OCI-LY7 (cell line): Measurements from ENCODE around the gene SYNRG. TPM values are rescaled to one million over a fixed set of nuclear protein-coding genes. Genes with fewer than 3 reads are reported as not detected.

Source experiments
- BruUV-seq: library from RNA; stranded (reverse); fragments of 400-500 nt; replicated peaks from 2 replicates; lab custom pipeline; 2021; lab: Mats Ljungman, UMichigan
- CTCF ChIA-PET: fragments of 300-600 bp; sonication (Branson Sonifier 250); formaldehyde crosslinking; loops from one replicate; lab custom pipeline; 2022; ENCODE audit warnings: antibody characterized with exemption; ENCODE audit not compliant: unreplicated experiment; lab: Charles Lee
- POLR2A ChIA-PET: fragments of 300-600 bp; sonication (Branson Sonifier 250); formaldehyde crosslinking; loops from one replicate; lab custom pipeline; 2022; ENCODE audit warnings: antibody characterized with exemption; lab: Charles Lee
- DNase-seq: peaks from one replicate; pipeline ENCODE4 v3.0.0-alpha.2; 2015; ENCODE audit warnings: low spot score
- H2AFZ ChIP-seq: fragments of 200-600 bp; sonication (generic), shearing (Covaris generic); 2 replicates; pipeline ENCODE4 v1.6.1; 2014; ENCODE audit warnings: mild to moderate bottlenecking, antibody characterized with exemption, low read length, moderate library complexity
- H3K27ac ChIP-seq: fragments of 200-600 bp; sonication (generic); 2 replicates; pipeline ENCODE4 v1.5.1; 2014; ENCODE audit warnings: mixed run types, low read depth, mild to moderate bottlenecking, moderate library complexity, low read length, inconsistent platforms; ENCODE audit not compliant: poor library complexity, severe bottlenecking
- H3K36me3 ChIP-seq: fragments of 200-600 bp; sonication (generic); 2 replicates; pipeline ENCODE4 v1.6.1; 2014; ENCODE audit warnings: mild to moderate bottlenecking, antibody characterized with exemption, low read length, moderate library complexity, mixed read lengths; ENCODE audit not compliant: insufficient read depth
- H3K4me1 ChIP-seq: fragments of 200-600 bp; sonication (generic); 2 replicates; pipeline ENCODE4 v1.5.1; 2014; ENCODE audit warnings: mild to moderate bottlenecking, low read length; ENCODE audit not compliant: insufficient read depth, poor library complexity, severe bottlenecking
- H3K4me2 ChIP-seq: fragments of 200-600 bp; sonication (generic); 2 replicates; pipeline ENCODE4 v1.6.1; 2014; ENCODE audit warnings: mild to moderate bottlenecking, low read length
- H3K4me3 ChIP-seq: fragments of 200-600 bp; sonication (generic); 2 replicates; pipeline ENCODE4 v1.5.1; 2014; ENCODE audit warnings: mild to moderate bottlenecking, low read depth, low read length; ENCODE audit not compliant: poor library complexity, severe bottlenecking
- H3K79me2 ChIP-seq: fragments of 200-600 bp; sonication (generic); 2 replicates; pipeline ENCODE4 v1.6.1; 2016; ENCODE audit warnings: low read depth, mild to moderate bottlenecking, low read length, moderate library complexity, mixed read lengths; ENCODE audit not compliant: insufficient read depth
- H3K9me2 ChIP-seq: fragments of 200-600 bp; sonication (generic); 2 replicates; pipeline ENCODE4 v1.6.1; 2016; ENCODE audit warnings: mild to moderate bottlenecking, low read length, mixed read lengths; ENCODE audit not compliant: insufficient read depth
- H3K9me3 ChIP-seq: fragments of 200-600 bp; sonication (generic); 2 replicates; pipeline ENCODE4 v1.6.1; 2014; ENCODE audit warnings: mild to moderate bottlenecking, mixed run types, low read length, mixed read lengths
- H4K20me1 ChIP-seq: fragments of 200-600 bp; sonication (generic); 2 replicates; pipeline ENCODE4 v1.6.1; 2014; ENCODE audit warnings: mild to moderate bottlenecking, antibody characterized with exemption, low read length, moderate library complexity, mixed read lengths; ENCODE audit not compliant: insufficient read depth
- EZH2phosphoT487 ChIP-seq: fragments of 200-600 bp; sonication (generic); IDR thresholded peaks from 2 replicates; pipeline ENCODE4 v1.6.1; 2018; ENCODE audit warnings: low read depth, borderline replicate concordance, mild to moderate bottlenecking, mixed run types, antibody characterized with exemption, low read length, moderate library complexity, mixed read lengths
- intact Hi-C: fragments of 100-400 bp; cut with micrococcal nuclease; formaldehyde crosslinking; loops from one replicate; pipeline ENCODE4 v1.10.0; 2022; ENCODE audit not compliant: unreplicated experiment
- total RNA-seq, 2 experiments: library from RNA; depleted of rRNA in 1 of 2; stranded (reverse); fragments of >200 nt in 1 of 2; shearing (Covaris generic) in 1 of 2; gene quantifications; 2 replicates each; pipeline ENCODE4 v1.2.3, GENCODE V29; 2014 to 2022
- TF ChIP-seq, protein P1 (sequence below): fragments of 200-600 bp; sonication (generic); conservative IDR thresholded peaks from 2 replicates; pipeline ENCODE4 v1.5.1; 2014; ENCODE audit warnings: mild to moderate bottlenecking, antibody characterized with exemption, low read length, moderate library complexity, mixed read lengths

Gene SYNRG
- total RNA-seq, 2 experiments from 2014 or later = 39.6 to 132 TPM

DNA sequence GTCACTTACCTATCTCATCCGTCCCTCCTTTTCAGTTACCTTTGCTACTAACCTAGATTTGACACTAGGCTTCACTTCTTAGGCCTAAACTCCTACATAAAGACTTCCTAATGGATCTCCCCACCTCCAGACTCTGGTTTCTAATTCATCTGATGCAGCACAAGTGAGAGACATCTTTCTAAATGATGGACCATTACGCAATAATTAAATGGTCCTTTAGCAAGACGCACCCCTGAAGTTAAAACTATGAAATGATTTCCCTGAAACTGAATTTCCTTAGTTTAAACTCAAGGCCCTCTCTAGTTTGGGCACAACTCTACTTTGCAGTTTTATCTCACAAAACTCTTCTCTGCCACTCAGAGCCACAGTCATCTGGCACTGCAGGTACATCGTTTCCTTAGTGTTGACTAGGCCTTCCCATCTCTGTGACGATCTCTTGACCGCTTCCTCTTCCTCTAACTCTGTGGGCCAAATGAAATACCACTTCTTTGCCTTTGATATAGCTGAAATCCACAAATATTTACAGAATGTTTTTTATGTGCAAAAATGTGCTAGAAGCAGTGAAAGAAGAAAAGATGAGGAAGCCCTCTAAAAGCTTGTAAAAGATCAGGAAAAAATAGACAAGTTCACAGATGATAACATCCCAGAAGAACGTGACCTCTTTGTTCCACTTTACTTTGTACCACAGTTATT, 3.3 kb downstream of the SYNRG start:
- H3K9me2 ChIP-seq = no peaks in the 10 kb centered on the region
- H3K27ac ChIP-seq = peak overlapping the region; percentile 97
- H3K79me2 ChIP-seq = peaks cover 76% of the 10 kb centered on the region
- H2AFZ ChIP-seq = no peak overlapping the region
- intact Hi-C loops = loop anchor here (5.0 to 10.0 kb wide), 3 partner anchors 211 to 1001 kb away; partner anchors contain the start of gene MRM1
- ChIA-PET POLR2A (interaction anchor here (0.6 kb wide), 1 partner anchor 214 kb away, joined by 3 read pairs; no protein-coding TSS in a partner anchor), CTCF (no interaction called here)
- no TSS peak for BruUV-seq
- H4K20me1 ChIP-seq = peaks cover 13% of the 10 kb centered on the region; the same call in 1 of the 2 replicates
- H3K4me2 ChIP-seq = peak overlapping the region; percentile 81
- TF ChIP-seq EZH2phosphoT487 = no peak
- TF ChIP-seq, protein P1, sequence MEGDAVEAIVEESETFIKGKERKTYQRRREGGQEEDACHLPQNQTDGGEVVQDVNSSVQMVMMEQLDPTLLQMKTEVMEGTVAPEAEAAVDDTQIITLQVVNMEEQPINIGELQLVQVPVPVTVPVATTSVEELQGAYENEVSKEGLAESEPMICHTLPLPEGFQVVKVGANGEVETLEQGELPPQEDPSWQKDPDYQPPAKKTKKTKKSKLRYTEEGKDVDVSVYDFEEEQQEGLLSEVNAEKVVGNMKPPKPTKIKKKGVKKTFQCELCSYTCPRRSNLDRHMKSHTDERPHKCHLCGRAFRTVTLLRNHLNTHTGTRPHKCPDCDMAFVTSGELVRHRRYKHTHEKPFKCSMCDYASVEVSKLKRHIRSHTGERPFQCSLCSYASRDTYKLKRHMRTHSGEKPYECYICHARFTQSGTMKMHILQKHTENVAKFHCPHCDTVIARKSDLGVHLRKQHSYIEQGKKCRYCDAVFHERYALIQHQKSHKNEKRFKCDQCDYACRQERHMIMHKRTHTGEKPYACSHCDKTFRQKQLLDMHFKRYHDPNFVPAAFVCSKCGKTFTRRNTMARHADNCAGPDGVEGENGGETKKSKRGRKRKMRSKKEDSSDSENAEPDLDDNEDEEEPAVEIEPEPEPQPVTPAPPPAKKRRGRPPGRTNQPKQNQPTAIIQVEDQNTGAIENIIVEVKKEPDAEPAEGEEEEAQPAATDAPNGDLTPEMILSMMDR = no peak
- peaks cover 46% of the 10 kb centered on the region for H3K4me1 ChIP-seq
- peak; percentile 78 for DNase-seq
- peaks cover 52% of the 10 kb centered on the region for H3K36me3 ChIP-seq
- H3K4me3 ChIP-seq = peak overlapping the region; percentile 99
- H3K9me3 ChIP-seq = peaks cover 5% of the 10 kb centered on the region; the same call in 1 of the 2 replicates

DNA sequence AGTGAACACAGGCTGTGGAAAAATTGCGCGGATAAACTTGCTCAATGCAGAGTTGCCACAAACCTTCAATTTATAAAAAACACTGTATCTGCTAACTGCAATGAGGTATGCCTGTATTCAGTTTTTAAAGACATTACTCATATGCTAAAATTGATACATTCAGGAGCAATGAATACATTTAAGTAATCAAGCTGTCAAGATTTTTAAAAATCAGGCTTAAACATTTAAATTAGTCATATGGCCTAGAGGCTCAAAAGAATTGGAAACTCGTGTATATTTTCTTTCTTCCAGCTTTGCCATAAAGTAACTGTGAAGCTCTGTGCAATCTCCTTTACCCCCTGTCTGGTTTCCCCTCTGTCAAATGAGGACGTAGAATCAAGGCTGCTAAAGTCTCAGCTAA, 4.1 kb downstream of the SYNRG start:
- H3K79me2 ChIP-seq = peaks cover 85% of the 10 kb centered on the region
- no peak overlapping the region for H2AFZ ChIP-seq
- no peaks in the 10 kb centered on the region for H3K9me2 ChIP-seq
- POLR2A ChIA-PET = interaction anchor here (0.6 to 1.0 kb wide), 2 partner anchors 11 to 24 kb away, joined by 3 to 4 read pairs; no protein-coding TSS in a partner anchor
- peaks cover 5% of the 10 kb centered on the region; the same call in 1 of the 2 replicates for H3K9me3 ChIP-seq
- H3K27ac ChIP-seq = peak overlapping the region; percentile 97
- H3K36me3 ChIP-seq = peaks cover 59% of the 10 kb centered on the region
- peak overlapping the region; percentile 81 for H3K4me2 ChIP-seq
- TF ChIP-seq EZH2phosphoT487 = no peak
- TF ChIP-seq, protein P1 = no peak
- H4K20me1 ChIP-seq = peaks cover 13% of the 10 kb centered on the region; the same call in 1 of the 2 replicates
- intact Hi-C loops = loop anchor here (5.0 to 10.0 kb wide), 3 partner anchors 212 to 1000 kb away; partner anchors contain the start of gene MRM1
- no peak for DNase-seq
- BruUV-seq = no TSS peak
- peak overlapping the region; percentile 99 for H3K4me3 ChIP-seq
- H3K4me1 ChIP-seq = peaks cover 44% of the 10 kb centered on the region
- CTCF ChIA-PET = interaction anchor here (0.5 kb wide), 1 partner anchor 885 kb away, joined by 3 read pairs; no protein-coding TSS in a partner anchor
